ENCODE measurements around the gene ALKBH6. TPM values are rescaled to one million over a fixed set of nuclear protein-coding genes. Genes with fewer than 3 reads are reported as not detected.
A peak's percentile ranks its signal among the peaks of the same experiment; 100 is the strongest.

Gene ALKBH6
- polyA plus RNA-seq (2013, experiment 1 of 2), result 20.4 TPM
- polyA plus RNA-seq (2013, experiment 2 of 2), result 19.3 TPM

GRCh38 chr19:36014012-36014924 is at the start of gene ALKBH6:
Gene ALKBH6 (minus strand): TSS chr19:36014213. CDS start chr19:36013397, 816 bp downstream.
- Histone ChIP-seq H2BK12ac (ENCODE audit: low read length) (no peak within 1 kb of the TSS), H3K79me1 (ENCODE audit: low read depth, low read length) (peaks cover 7% of the 10 kb centered on the region), H3K4me2 (ENCODE audit: insufficient read depth, low read length, poor library complexity, severe bottlenecking) (peak within 1 kb of the TSS; percentile 98), H3K18ac (ENCODE audit: low read length) (peak within 1 kb of the TSS; percentile 76), H3K9ac (ENCODE audit: low read depth, low read length, poor library complexity) (peak within 1 kb of the TSS; percentile 89), H3K4me1 (ENCODE audit: control insufficient read depth in 2 of 2, insufficient read depth in 1 of 2, low read depth in 1 of 2, low read length in 2 of 2) (peaks cover 7 to 12% of the 10 kb centered on the region in 2 donors), H3K23ac (ENCODE audit: low read depth, low read length, poor library complexity) (peak within 1 kb of the TSS; percentile 56), H3K14ac (ENCODE audit: low read length) (no peak within 1 kb of the TSS), H2BK5ac (ENCODE audit: low read length) (no peak within 1 kb of the TSS), H2BK120ac (ENCODE audit: low read depth, low read length) (peak within 1 kb of the TSS; percentile 64), H3K4me3 (ENCODE audit: low read length in 2 of 2) (peak within 1 kb of the TSS; percentile 90 to 91), H3K27ac (replicated peaks; ENCODE audit: low read length) (no peak within 1 kb of the TSS), H3K36me3 (replicated peaks in 1 of 2; ENCODE audit: control insufficient read depth in 2 of 2, insufficient read depth in 2 of 2, low read length in 2 of 2) (peaks cover 25 to 34% of the 10 kb centered on the region in 2 donors), H2AFZ (ENCODE audit: low read length) (peak within 1 kb of the TSS; percentile 88), H2BK15ac (ENCODE audit: low read length) (no peak within 1 kb of the TSS), H4K91ac (ENCODE audit: low read depth, low read length, poor library complexity) (no peak within 1 kb of the TSS), H3K4ac (ENCODE audit: low read length) (no peak within 1 kb of the TSS), H2AK5ac (ENCODE audit: low read depth, low read length) (peak within 1 kb of the TSS; percentile 64), H3K9me3 (replicated peaks in 1 of 2; ENCODE audit: control insufficient read depth in 2 of 2, insufficient read depth in 1 of 2, low read depth in 1 of 2, low read length in 2 of 2) (no peaks in the 10 kb centered on the region), H4K8ac (ENCODE audit: low read depth, low read length) (no peak within 1 kb of the TSS), H3K27me3 (ENCODE audit: control insufficient read depth in 3 of 3, insufficient read depth in 3 of 3, low read depth in 1 of 3, low read length in 3 of 3) (peaks cover 0 to 2% (median 0%) of the 10 kb centered on the region in 3 experiments)
- peak; percentile 96 for DNase-seq (ENCODE audit: low spot score)
- WGBS, 2 donors (ENCODE audit: extremely low coverage in 2 of 2, insufficient read length in 2 of 2, insufficient replicate concordance in 1 of 2), result no CpG with 5 or more reads among the region's 42 CpGs

- Histone ChIP-seq H2BK15ac (ENCODE audit: low read length) (no peak overlapping the region), H3K36me3 (replicated peaks in 1 of 2; ENCODE audit: control insufficient read depth in 2 of 2, insufficient read depth in 2 of 2, low read length in 2 of 2) (peaks cover 45 to 82% of the 10 kb centered on the region in 2 donors)
- no CpG with 5 or more reads among the region's 2 CpGs for WGBS, 2 donors (ENCODE audit: extremely low coverage in 2 of 2, insufficient read length in 2 of 2, insufficient replicate concordance in 1 of 2)
Observed at GRCh38 chr19:36061367-36061766, 47.4 kb upstream of the ALKBH6 start.

GRCh38 chr19:36060430-36060829 is 46.4 kb upstream of the ALKBH6 start:
- Histone ChIP-seq H4K91ac (ENCODE audit: low read depth, low read length, poor library complexity) (no peak overlapping the region), H3K79me1 (ENCODE audit: low read depth, low read length) (peaks cover 3% of the 10 kb centered on the region), H3K4me3 (ENCODE audit: low read length in 2 of 2) (no peak overlapping the region), H2AFZ (ENCODE audit: low read length) (no peak overlapping the region), H2AK5ac (ENCODE audit: low read depth, low read length) (no peak overlapping the region), H2BK120ac (ENCODE audit: low read depth, low read length) (no peak overlapping the region), H3K23ac (ENCODE audit: low read depth, low read length, poor library complexity) (no peak overlapping the region), H2BK15ac (ENCODE audit: low read length) (no peak overlapping the region), H2BK5ac (ENCODE audit: low read length) (no peak overlapping the region), H3K36me3 (replicated peaks in 1 of 2; ENCODE audit: control insufficient read depth in 2 of 2, insufficient read depth in 2 of 2, low read length in 2 of 2) (peaks cover 37 to 73% of the 10 kb centered on the region in 2 donors), H3K9me3 (replicated peaks in 1 of 2; ENCODE audit: control insufficient read depth in 2 of 2, insufficient read depth in 1 of 2, low read depth in 1 of 2, low read length in 2 of 2) (peaks cover 0 to 2% of the 10 kb centered on the region in 2 donors), H3K27ac (replicated peaks; ENCODE audit: low read length) (no peak overlapping the region), H3K27me3 (ENCODE audit: control insufficient read depth in 3 of 3, insufficient read depth in 3 of 3, low read depth in 1 of 3, low read length in 3 of 3) (no peaks in the 10 kb centered on the region), H3K18ac (ENCODE audit: low read length) (no peak overlapping the region), H3K4ac (ENCODE audit: low read length) (no peak overlapping the region), H3K9ac (ENCODE audit: low read depth, low read length, poor library complexity) (peak overlapping the region; percentile 65), H3K4me2 (ENCODE audit: insufficient read depth, low read length, poor library complexity, severe bottlenecking) (no peak overlapping the region), H4K8ac (ENCODE audit: low read depth, low read length) (peak overlapping the region; percentile 49), H3K14ac (ENCODE audit: low read length) (no peak overlapping the region), H3K4me1 (ENCODE audit: control insufficient read depth in 2 of 2, insufficient read depth in 1 of 2, low read depth in 1 of 2, low read length in 2 of 2) (peaks cover 6% of the 10 kb centered on the region in 2 donors), H2BK12ac (ENCODE audit: low read length) (no peak overlapping the region)
- DNase-seq (ENCODE audit: low spot score), result no peak
- WGBS, 2 donors (ENCODE audit: extremely low coverage in 2 of 2, insufficient read length in 2 of 2, insufficient replicate concordance in 1 of 2), result no CpG with 5 or more reads among the region's 4 CpGs

More at GRCh38 chr19:36061367-36061766, 47.4 kb upstream of the ALKBH6 start:
- H3K18ac ChIP-seq (ENCODE audit: low read length), result no peak overlapping the region
- H2BK12ac ChIP-seq (ENCODE audit: low read length), result no peak overlapping the region
- H3K4ac ChIP-seq (ENCODE audit: low read length), result no peak overlapping the region
- peaks cover 3% of the 10 kb centered on the region for H3K79me1 ChIP-seq (ENCODE audit: low read depth, low read length)
- H3K9me3 ChIP-seq (replicated peaks in 1 of 2; ENCODE audit: control insufficient read depth in 2 of 2, insufficient read depth in 1 of 2, low read depth in 1 of 2, low read length in 2 of 2), result peaks cover 0 to 2% of the 10 kb centered on the region in 2 donors
- no peak overlapping the region for H3K23ac ChIP-seq (ENCODE audit: low read depth, low read length, poor library complexity)
- DNase-seq (ENCODE audit: low spot score), result no peak
- no peak overlapping the region for H4K8ac ChIP-seq (ENCODE audit: low read depth, low read length)
- H2AK5ac ChIP-seq (ENCODE audit: low read depth, low read length), result no peak overlapping the region
- no peak overlapping the region for H4K91ac ChIP-seq (ENCODE audit: low read depth, low read length, poor library complexity)
- H3K4me2 ChIP-seq (ENCODE audit: insufficient read depth, low read length, poor library complexity, severe bottlenecking), result no peak overlapping the region
- no peak overlapping the region for H2BK120ac ChIP-seq (ENCODE audit: low read depth, low read length)
- H3K4me1 ChIP-seq (ENCODE audit: control insufficient read depth in 2 of 2, insufficient read depth in 1 of 2, low read depth in 1 of 2, low read length in 2 of 2), result peaks cover 0 to under 1% of the 10 kb centered on the region in 2 donors
- no peak overlapping the region for H3K27ac ChIP-seq (replicated peaks; ENCODE audit: low read length)
- H2BK5ac ChIP-seq (ENCODE audit: low read length), result no peak overlapping the region
- no peak overlapping the region for H3K9ac ChIP-seq (ENCODE audit: low read depth, low read length, poor library complexity)
- no peak overlapping the region for H2AFZ ChIP-seq (ENCODE audit: low read length)
- H3K4me3 ChIP-seq (ENCODE audit: low read length in 2 of 2), result no peak overlapping the region
- no peaks in the 10 kb centered on the region for H3K27me3 ChIP-seq (ENCODE audit: control insufficient read depth in 3 of 3, insufficient read depth in 3 of 3, low read depth in 1 of 3, low read length in 3 of 3)
- no peak overlapping the region for H3K14ac ChIP-seq (ENCODE audit: low read length)
